WERI-Rb-1 (cell line): Measurements from ENCODE around the gene GRIK1.

ENCODE experiments used
- DNase-seq: peaks from one replicate; pipeline ENCODE4 v3.0.0-alpha.2; 2020
- H3K27ac ChIP-seq: fragments of 250-450 bp; sonication (Bioruptor Pico); 2 replicates; pipeline ENCODE4 v1.5.1; 2020; ENCODE audit warnings: mild to moderate bottlenecking, moderate library complexity
- H3K27me3 ChIP-seq: fragments of 250-450 bp; sonication (Bioruptor Pico); 2 replicates; pipeline ENCODE4 v1.5.1; 2021; ENCODE audit warnings: mild to moderate bottlenecking, low read depth, moderate library complexity; ENCODE audit not compliant: insufficient read depth, severe bottlenecking
- H3K36me3 ChIP-seq: fragments of 250-450 bp; sonication (Bioruptor Pico); 2 replicates; pipeline ENCODE4 v1.5.1; 2020; ENCODE audit warnings: mild to moderate bottlenecking, moderate library complexity
- H3K4me3 ChIP-seq: 2 replicates; pipeline ENCODE4 v1.5.1; 2011; ENCODE audit warnings: low read depth, mild to moderate bottlenecking, control low read depth, low read length
- H3K9me3 ChIP-seq: fragments of 250-450 bp; sonication (Bioruptor Pico); 2 replicates; pipeline ENCODE4 v1.5.1; 2021; ENCODE audit warnings: mild to moderate bottlenecking, moderate library complexity; ENCODE audit not compliant: severe bottlenecking
- CTCF ChIP-seq: IDR thresholded peaks from 2 replicates; pipeline ENCODE4 v1.5.1; 2011; ENCODE audit warnings: low read depth, mild to moderate bottlenecking, control low read depth, inconsistent platforms, low read length

Gene GRIK1

GRCh38 chr21:29821230-29821629, 118.6 kb downstream of the GRIK1 start:
- Histone ChIP-seq H3K27me3 (no peaks in the 10 kb centered on the region), H3K36me3 (no peaks in the 10 kb centered on the region), H3K4me3 (no peak overlapping the region), H3K9me3 (no peaks in the 10 kb centered on the region), H3K27ac (no peak overlapping the region)
- no peak for DNase-seq
- no peak for TF ChIP-seq CTCF

- Histone ChIP-seq H3K36me3 (no peaks in the 10 kb centered on the region), H3K4me3 (no peak overlapping the region), H3K9me3 (no peaks in the 10 kb centered on the region), H3K27me3 (no peaks in the 10 kb centered on the region), H3K27ac (no peak overlapping the region)
- no peak for TF ChIP-seq CTCF
- no peak for DNase-seq
Measured at GRCh38 chr21:29819675-29820326, 120.0 kb downstream of the GRIK1 start.

GRCh38 chr21:29818383-29818921, 121.3 kb downstream of the GRIK1 start:
- Histone ChIP-seq H3K4me3 (no peak overlapping the region), H3K9me3 (no peaks in the 10 kb centered on the region), H3K36me3 (no peaks in the 10 kb centered on the region), H3K27ac (no peak overlapping the region), H3K27me3 (no peaks in the 10 kb centered on the region)
- no peak for TF ChIP-seq CTCF
- DNase-seq = no peak

GRCh38 chr21:29817450-29817849, 122.3 kb downstream of the GRIK1 start:
- H3K4me3 ChIP-seq = no peak overlapping the region
- TF ChIP-seq CTCF = no peak
- DNase-seq = no peak

GRCh38 chr21:29812947-29813346, 126.8 kb downstream of the GRIK1 start:
- no peak for DNase-seq

More at GRCh38 chr21:29817450-29817849, 122.3 kb downstream of the GRIK1 start:
- H3K27me3 ChIP-seq = no peaks in the 10 kb centered on the region
- H3K9me3 ChIP-seq = no peaks in the 10 kb centered on the region
- H3K27ac ChIP-seq = no peak overlapping the region
- no peaks in the 10 kb centered on the region for H3K36me3 ChIP-seq

More at GRCh38 chr21:29812947-29813346, 126.8 kb downstream of the GRIK1 start:
- Histone ChIP-seq H3K36me3 (no peaks in the 10 kb centered on the region), H3K27me3 (no peaks in the 10 kb centered on the region), H3K4me3 (no peak overlapping the region), H3K9me3 (no peaks in the 10 kb centered on the region), H3K27ac (no peak overlapping the region)
- no peak for TF ChIP-seq CTCF
